GM21619 (cell line): ENCODE data around the gene HCFC1.

Experiments used
- ATAC-seq: cut with Tn5 transposase; IDR thresholded peaks from one replicate; pipeline ENCODE4 v1.9.1; 2021; ENCODE audit not compliant: unreplicated experiment

HCFC1 gene

GRCh38 chrX:153959649-153960048, 12.0 kb downstream of the HCFC1 start:
- no peak for ATAC-seq

DNA sequence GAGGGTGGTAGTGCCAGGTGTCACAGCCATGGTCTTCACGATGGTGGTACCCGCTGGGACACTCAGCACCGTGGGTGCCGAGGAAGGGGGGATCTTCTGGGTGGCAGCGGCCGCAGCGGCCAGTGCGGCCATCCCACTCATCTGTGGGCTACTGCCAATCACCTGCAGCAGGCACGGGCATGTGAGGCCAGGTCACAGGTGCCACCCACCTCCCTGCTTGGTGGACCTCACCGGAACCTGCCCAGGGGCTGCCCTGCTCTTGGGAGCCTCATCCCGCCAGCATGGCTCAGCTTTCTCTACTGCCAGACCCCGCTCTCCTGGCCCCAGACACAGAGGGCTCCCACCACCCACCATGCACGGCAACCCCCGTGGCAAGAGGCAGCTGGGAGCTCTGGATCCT, 13.0 kb downstream of the HCFC1 start:
- no peak for ATAC-seq

GRCh38 chrX:153957224-153957623, 14.4 kb downstream of the HCFC1 start:
- ATAC-seq: no peak

- no peak for ATAC-seq
Observed at GRCh38 chrX:153956044-153956907, 15.3 kb downstream of the HCFC1 start.

GRCh38 chrX:153955228-153955732, 16.3 kb downstream of the HCFC1 start:
- no peak for ATAC-seq

DNA sequence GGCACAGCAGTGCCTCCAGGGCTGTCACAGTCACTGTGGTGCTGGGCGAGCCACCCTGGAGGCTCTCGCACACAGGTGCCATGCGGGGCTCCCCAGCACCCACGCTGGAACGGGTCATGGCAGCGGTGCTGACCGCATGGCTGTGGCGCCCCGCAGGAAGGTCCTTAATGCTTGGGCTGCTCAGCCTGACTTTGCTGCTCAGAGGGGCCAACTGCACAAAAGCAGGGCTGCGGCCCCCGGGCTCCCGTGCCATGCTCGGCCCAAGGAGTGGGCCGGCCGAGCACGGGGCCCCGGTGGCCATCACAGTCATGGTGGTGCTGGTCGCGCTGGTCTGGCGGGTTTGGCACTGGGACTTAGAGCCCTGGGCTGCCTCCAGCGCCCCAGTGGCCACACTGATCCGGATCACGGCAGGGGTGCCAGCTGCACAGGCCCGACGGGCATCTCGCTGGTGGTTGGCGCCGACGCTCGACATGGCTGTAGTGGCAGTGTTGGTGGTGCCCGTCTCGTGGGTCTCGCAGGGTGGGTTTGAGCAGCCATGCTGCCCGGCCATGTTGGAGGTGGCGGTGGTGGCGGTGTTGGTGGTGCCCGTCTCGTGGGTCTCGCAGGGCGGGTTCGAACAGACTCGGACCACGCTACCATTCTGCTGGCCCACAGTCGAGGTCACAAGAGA, 16.9 kb downstream of the HCFC1 start:
- no peak for ATAC-seq

DNA sequence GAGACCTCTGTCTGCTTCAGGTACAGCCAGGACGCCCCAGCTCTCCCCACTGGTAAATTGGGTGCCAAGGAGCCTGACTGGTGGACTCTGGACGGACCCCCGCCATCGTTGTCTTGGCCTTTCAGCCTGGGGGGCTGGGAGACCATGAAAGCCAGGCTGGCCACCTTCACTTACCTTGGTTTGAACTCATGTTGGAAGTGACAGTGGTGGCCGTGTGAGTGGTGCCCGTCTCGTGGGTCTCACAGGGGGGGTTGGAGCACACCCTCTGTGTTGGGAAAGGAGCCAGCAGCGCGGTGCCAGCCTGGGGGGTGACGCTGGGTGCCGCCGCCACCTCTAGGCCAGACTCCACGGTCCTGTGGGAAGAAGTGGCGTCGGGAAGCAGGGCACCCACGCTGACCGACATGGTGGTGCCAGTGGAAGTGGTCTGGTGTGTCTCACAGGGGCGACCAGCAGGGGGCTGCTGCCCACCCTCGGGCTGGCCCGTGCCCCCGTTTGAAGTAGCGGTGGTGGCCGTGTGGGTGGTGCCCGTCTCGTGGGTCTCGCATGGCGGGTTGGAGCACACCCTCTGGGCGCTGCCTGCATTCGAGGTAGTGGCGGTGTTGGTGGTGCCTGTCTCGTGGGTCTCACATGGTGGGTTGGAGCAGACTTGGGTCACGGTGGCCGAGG, 17.6 kb downstream of the HCFC1 start:
- no peak for ATAC-seq

DNA sequence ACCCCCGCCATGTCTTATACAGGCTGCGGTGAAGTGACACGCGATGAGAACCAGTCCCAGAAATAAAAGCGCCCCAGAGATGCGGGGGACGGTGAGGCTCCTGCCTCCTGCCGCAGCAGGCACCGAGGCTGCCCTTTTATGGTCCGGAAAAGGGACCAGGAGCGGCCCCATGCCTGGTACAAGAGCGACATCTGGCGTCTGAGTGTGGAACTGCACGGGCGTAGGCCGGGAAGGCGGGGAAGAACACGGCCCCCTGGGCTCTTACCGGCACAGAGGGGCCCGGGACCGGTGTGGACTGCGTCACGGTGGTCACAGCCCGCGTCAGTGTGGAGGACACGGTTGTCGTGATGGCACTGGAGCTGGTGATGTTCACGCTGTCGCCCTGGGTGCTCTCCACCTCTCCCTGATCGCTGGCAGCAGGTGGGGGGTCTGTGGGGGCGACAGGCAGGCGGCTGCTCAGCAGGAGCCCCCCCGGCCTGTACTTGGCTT, 18.2 kb downstream of the HCFC1 start:
- peak; percentile 51 for ATAC-seq

GRCh38 chrX:153952373-153953026, 19.1 kb downstream of the HCFC1 start:
- no peak for ATAC-seq

DNA sequence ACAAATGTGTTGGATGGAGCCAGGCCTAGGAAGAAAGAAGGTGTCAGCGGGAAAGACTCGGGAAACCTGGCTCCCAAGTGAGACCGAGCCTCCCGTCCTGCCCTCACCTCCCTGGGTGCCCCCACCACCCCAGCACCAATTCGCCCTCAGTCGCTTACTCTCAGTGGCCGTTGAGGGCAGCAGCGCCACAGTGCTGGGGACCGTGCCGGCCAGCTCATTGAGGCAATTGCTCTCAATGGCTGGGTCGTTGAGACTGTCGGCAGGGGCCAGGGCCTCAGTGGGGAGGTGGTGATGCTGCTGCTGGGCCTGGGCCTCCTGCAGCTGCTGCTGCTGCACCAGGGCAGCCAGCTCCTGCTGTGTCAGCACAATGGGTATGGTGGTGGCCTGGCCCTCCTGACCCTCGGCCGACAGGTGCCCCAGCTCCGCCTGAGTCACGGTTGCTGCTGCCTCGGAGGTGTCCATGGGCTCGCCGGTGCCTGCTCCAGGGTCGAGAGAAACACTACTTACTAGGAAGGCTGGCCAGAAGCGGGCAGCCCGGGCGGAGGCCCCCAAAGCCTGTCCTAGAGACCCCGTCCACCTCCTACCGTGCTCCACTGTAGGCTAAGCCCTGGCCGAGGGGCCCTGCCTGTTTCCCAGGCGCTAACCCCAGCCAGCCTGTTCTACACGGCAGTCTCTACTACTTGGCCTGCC, 19.8 kb downstream of the HCFC1 start:
- no peak for ATAC-seq

DNA sequence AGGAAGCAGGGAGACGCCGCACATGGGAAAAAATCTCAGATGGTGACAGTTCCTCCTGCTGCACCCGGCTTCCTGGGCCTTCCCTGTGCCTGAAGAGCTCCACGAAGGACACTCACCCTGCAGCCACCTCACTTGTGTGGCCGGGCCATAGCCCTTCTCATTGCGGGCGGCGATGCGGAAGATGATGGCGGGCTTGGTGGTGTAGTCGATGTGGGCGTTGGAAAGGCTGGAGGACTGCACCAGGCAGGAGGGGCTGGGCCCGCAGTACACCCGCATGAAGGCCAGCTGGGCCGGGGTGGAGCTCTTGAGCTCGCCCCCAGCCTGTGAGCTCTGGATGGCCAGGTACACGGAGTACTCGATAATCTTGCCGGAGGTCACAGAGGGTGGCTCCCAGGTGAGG, 21.5 kb downstream of the HCFC1 start:
- ATAC-seq: no peak

- no peak for ATAC-seq
Observed at GRCh38 chrX:153948847-153949805, 22.5 kb downstream of the HCFC1 start.

DNA sequence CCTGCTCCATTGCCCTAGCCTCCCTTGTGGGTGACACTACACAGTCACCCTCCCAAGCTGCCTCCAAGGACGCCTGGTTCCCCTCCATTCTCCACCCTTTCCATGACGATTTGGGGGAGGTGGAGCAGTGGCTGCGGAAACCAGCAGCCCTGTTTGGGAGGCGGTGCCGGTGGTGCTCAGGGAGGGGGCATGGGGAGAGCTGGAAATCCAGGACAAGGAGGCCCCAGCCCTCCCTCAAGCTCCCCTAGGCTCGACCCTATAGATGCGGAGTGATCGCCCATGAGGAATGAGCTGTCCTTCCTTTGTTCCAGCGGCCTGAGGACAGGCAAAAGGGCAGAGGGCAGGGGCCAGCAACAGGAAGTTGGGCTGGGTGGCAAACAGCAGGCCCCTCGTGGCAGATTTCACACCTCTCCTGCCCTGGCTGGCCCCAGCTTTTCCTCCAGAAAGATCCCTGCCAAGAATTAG, 23.6 kb downstream of the HCFC1 start:
- no peak for ATAC-seq

GRCh38 chrX:153947009-153947769, 24.4 kb downstream of the HCFC1 start:
- ATAC-seq: peak; percentile 86

GRCh38 chrX:153945956-153946943, 25.4 kb downstream of the HCFC1 start:
- no peak for ATAC-seq

DNA sequence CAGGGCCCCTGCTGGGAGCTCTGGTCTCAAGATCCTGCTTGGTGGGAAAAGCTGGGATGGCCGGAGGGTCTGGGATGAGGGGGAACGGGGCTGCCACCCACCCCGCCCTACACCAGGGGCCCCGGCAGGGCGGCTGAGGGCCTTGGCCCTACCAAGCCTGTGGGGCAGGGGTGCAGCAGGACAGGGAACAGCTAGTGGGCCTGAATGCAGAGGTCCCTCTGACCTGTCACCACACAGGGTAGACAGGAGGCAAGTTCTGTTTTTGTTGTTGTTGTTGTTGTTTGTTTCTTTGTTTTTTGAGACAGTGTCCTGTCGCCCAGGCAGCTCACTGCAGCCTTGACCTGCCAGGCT, 26.8 kb downstream of the HCFC1 start:
- no peak for ATAC-seq

DNA sequence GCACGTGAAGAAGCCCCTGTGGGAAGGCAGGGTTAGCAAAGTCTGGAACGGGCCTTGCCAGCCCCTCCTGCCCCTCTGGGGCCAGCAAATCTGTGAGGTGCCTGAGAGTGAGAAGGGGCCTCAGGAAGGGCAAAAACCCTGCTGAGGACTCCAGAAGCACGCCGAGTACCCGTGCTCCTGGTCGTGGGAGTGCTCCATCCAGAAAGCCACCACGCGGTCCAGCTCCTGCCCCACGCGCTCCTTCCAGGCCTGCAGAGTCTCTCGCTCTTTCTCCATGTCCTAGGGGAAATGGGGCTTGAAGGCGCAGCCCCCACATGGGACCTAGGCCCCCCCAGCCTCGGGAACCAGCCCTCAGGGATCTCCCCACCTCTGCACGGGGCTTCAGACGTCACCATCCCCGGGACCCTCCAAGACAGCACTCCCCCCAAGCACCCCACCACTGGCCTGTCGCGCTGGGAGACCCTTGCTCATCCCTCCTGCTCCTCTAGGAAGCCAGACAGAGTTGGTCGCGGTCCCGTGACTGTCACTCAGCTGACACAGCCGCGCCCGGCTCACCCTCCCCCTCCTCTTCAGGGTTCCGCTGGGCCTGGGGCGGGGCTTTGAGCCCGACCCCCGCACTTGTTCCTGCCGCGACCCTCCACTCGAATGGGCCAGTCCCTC, 27.3 kb downstream of the HCFC1 start, which contains the start of gene RENBP:
Gene RENBP, minus strand, starts transcription at position 504 of the 660 bp plus-strand sequence. Its CDS starts 33 bp downstream, at position 471.
- ATAC-seq: no peak
